ENCODE data around the gene ATXN7L3.

DNA sequence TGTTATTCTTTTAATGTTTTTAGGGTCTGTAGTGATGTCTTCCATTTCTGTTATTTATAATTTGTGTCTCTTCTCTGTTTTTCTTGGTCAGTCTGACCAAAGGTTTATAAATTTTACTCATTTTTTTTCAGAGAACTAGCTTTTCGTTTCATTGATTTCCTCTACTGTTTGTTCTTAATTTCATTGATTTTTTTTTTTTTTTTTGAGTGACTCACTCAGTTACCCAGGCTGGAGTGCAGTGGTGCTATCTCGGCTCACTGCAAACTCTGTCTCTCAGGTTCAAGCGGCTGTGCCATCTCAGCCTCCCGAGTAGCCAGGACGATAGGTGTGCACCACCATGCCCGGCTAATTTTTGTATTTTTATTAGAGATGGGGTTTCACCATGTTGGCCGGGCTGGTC lies 32.4 kb upstream of the ATXN7L3 start:
- no peak for TF ChIP-seq RFX5 (IDR thresholded peaks at IDR 0.05; ENCODE audit: low read depth, low read length)
- TF ChIP-seq, protein P1, sequence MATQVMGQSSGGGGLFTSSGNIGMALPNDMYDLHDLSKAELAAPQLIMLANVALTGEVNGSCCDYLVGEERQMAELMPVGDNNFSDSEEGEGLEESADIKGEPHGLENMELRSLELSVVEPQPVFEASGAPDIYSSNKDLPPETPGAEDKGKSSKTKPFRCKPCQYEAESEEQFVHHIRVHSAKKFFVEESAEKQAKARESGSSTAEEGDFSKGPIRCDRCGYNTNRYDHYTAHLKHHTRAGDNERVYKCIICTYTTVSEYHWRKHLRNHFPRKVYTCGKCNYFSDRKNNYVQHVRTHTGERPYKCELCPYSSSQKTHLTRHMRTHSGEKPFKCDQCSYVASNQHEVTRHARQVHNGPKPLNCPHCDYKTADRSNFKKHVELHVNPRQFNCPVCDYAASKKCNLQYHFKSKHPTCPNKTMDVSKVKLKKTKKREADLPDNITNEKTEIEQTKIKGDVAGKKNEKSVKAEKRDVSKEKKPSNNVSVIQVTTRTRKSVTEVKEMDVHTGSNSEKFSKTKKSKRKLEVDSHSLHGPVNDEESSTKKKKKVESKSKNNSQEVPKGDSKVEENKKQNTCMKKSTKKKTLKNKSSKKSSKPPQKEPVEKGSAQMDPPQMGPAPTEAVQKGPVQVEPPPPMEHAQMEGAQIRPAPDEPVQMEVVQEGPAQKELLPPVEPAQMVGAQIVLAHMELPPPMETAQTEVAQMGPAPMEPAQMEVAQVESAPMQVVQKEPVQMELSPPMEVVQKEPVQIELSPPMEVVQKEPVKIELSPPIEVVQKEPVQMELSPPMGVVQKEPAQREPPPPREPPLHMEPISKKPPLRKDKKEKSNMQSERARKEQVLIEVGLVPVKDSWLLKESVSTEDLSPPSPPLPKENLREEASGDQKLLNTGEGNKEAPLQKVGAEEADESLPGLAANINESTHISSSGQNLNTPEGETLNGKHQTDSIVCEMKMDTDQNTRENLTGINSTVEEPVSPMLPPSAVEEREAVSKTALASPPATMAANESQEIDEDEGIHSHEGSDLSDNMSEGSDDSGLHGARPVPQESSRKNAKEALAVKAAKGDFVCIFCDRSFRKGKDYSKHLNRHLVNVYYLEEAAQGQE (IDR thresholded peaks at IDR 0.05; ENCODE audit: low read depth, low read length), result no peak
- TF ChIP-seq EP300 (IDR thresholded peaks at IDR 0.05; ENCODE audit: borderline replicate concordance in 1 of 2, control insufficient read depth in 1 of 2, low read depth in 2 of 2, low read length in 2 of 2), result no peak
- TF ChIP-seq, protein P2, sequence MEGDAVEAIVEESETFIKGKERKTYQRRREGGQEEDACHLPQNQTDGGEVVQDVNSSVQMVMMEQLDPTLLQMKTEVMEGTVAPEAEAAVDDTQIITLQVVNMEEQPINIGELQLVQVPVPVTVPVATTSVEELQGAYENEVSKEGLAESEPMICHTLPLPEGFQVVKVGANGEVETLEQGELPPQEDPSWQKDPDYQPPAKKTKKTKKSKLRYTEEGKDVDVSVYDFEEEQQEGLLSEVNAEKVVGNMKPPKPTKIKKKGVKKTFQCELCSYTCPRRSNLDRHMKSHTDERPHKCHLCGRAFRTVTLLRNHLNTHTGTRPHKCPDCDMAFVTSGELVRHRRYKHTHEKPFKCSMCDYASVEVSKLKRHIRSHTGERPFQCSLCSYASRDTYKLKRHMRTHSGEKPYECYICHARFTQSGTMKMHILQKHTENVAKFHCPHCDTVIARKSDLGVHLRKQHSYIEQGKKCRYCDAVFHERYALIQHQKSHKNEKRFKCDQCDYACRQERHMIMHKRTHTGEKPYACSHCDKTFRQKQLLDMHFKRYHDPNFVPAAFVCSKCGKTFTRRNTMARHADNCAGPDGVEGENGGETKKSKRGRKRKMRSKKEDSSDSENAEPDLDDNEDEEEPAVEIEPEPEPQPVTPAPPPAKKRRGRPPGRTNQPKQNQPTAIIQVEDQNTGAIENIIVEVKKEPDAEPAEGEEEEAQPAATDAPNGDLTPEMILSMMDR (IDR thresholded peaks at IDR 0.05 in 2 of 3, conservative IDR thresholded peaks at IDR 0.05 in 1 of 3; ENCODE audit: control insufficient read depth in 2 of 3, extremely low read depth in 1 of 3, insufficient read depth in 1 of 3, low read depth in 3 of 3, low read length in 3 of 3), result no peak
- no peak for TF ChIP-seq POLR2AphosphoS5 (IDR thresholded peaks at IDR 0.05; ENCODE audit: low read length)
- TF ChIP-seq YY1 (IDR thresholded peaks at IDR 0.05; ENCODE audit: low read depth, low read length), result no peak
- TF ChIP-seq, protein P3, sequence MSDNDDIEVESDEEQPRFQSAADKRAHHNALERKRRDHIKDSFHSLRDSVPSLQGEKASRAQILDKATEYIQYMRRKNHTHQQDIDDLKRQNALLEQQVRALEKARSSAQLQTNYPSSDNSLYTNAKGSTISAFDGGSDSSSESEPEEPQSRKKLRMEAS (IDR thresholded peaks at IDR 0.05; ENCODE audit: low read depth, low read length), result no peak
- TF ChIP-seq SREBF1 (IDR thresholded peaks at IDR 0.05; ENCODE audit: low read length), result no peak
- no peak for TF ChIP-seq RAD21 (IDR thresholded peaks at IDR 0.05; ENCODE audit: insufficient read depth, low read depth, low read length)
- TF ChIP-seq TAF1 (IDR thresholded peaks at IDR 0.05; ENCODE audit: borderline replicate concordance, low read depth, low read length), result no peak
- TF ChIP-seq, protein P4, sequence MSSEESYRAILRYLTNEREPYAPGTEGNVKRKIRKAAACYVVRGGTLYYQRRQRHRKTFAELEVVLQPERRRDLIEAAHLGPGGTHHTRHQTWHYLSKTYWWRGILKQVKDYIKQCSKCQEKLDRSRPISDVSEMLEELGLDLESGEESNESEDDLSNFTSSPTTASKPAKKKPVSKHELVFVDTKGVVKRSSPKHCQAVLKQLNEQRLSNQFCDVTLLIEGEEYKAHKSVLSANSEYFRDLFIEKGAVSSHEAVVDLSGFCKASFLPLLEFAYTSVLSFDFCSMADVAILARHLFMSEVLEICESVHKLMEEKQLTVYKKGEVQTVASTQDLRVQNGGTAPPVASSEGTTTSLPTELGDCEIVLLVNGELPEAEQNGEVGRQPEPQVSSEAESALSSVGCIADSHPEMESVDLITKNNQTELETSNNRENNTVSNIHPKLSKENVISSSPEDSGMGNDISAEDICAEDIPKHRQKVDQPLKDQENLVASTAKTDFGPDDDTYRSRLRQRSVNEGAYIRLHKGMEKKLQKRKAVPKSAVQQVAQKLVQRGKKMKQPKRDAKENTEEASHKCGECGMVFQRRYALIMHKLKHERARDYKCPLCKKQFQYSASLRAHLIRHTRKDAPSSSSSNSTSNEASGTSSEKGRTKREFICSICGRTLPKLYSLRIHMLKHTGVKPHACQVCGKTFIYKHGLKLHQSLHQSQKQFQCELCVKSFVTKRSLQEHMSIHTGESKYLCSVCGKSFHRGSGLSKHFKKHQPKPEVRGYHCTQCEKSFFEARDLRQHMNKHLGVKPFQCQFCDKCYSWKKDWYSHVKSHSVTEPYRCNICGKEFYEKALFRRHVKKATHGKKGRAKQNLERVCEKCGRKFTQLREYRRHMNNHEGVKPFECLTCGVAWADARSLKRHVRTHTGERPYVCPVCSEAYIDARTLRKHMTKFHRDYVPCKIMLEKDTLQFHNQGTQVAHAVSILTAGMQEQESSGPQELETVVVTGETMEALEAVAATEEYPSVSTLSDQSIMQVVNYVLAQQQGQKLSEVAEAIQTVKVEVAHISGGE (CRISPR knock-in tag; IDR thresholded peaks at IDR 0.05), result no peak
- TF ChIP-seq SMC3 (IDR thresholded peaks at IDR 0.05; ENCODE audit: borderline replicate concordance, low read length), result no peak
- no peak for TF ChIP-seq ZNF274 (IDR thresholded peaks at IDR 0.05; ENCODE audit: insufficient read depth, insufficient read length)
- no peak for TF ChIP-seq POLR2A (IDR thresholded peaks at IDR 0.05; ENCODE audit: low read depth, low read length)
